DMS53 (cell line): ENCODE results near the gene AURKA.
"Not testable (repeated sequence)": the region's sequence is repeated elsewhere in the genome, so short reads cannot be mapped to it uniquely, and the experiment has no call there.

ENCODE experiments used
- DNase-seq: peaks from one replicate; lab custom pipeline; 2025; lab: John Stamatoyannopoulos, UW

AURKA gene

GRCh38 chr20:56391037-56391436, 978 bp downstream of the AURKA start:
- DNase-seq, result no peak

GRCh38 chr20:56390396-56390795, 1.6 kb downstream of the AURKA start:
- DNase-seq, result not testable (repeated sequence)

- no peak for DNase-seq
These were observed 2.2 kb downstream of the AURKA start for GRCh38 chr20:56389807-56390206.

GRCh38 chr20:56388882-56389281, 3.1 kb downstream of the AURKA start:
- DNase-seq, result no peak

GRCh38 chr20:56386219-56386618, 5.8 kb downstream of the AURKA start:
- no peak for DNase-seq

GRCh38 chr20:56385130-56385529, 6.9 kb downstream of the AURKA start:
- no peak for DNase-seq

GRCh38 chr20:56383334-56383733, 8.7 kb downstream of the AURKA start:
- no peak for DNase-seq

- no peak for DNase-seq
These were observed 9.3 kb downstream of the AURKA start for GRCh38 chr20:56382696-56383095.

- no peak for DNase-seq
These were observed 10.5 kb downstream of the AURKA start for GRCh38 chr20:56381501-56381900.

- DNase-seq, result no peak
These were observed 11.6 kb downstream of the AURKA start for GRCh38 chr20:56380375-56380774.

GRCh38 chr20:56378386-56378785, 13.6 kb downstream of the AURKA start:
- DNase-seq, result no peak

GRCh38 chr20:56376331-56376730, 15.7 kb downstream of the AURKA start:
- no peak for DNase-seq

- DNase-seq, result peak; percentile 58
These were observed 18.1 kb downstream of the AURKA start for GRCh38 chr20:56373942-56374341.

GRCh38 chr20:56372850-56373249, 19.2 kb downstream of the AURKA start:
- DNase-seq, result no peak

GRCh38 chr20:56371977-56372376, 20.0 kb downstream of the AURKA start:
- no peak for DNase-seq

- DNase-seq, result no peak
These were observed 22.8 kb downstream of the AURKA start for GRCh38 chr20:56369179-56369578.

GRCh38 chr20:56368351-56369134, 23.5 kb downstream of the AURKA start:
- no peak for DNase-seq

GRCh38 chr20:56363491-56363890, 28.5 kb downstream of the AURKA start:
- no peak for DNase-seq

- DNase-seq, result peak; percentile 12
These were observed 29.1 kb downstream of the AURKA start for GRCh38 chr20:56362833-56363413.

GRCh38 chr20:56361900-56362299, 30.1 kb downstream of the AURKA start:
- no peak for DNase-seq

- DNase-seq, result no peak
These were observed 31.2 kb downstream of the AURKA start for GRCh38 chr20:56360908-56361205.

- DNase-seq, result no peak
These were observed 31.7 kb downstream of the AURKA start for GRCh38 chr20:56360133-56360907.
